GM12878 (cell line): Measurements from ENCODE around the gene SC5D. TPM values are rescaled to one million over a fixed set of nuclear protein-coding genes. Genes with fewer than 3 reads are reported as not detected.

ENCODE experiments used
- ATAC-seq: fragments of 200-7000 bp; cut with Tn5 transposase; 3 replicates; pipeline ENCODE4 v1.9.1; 2020; ENCODE audit warnings: mild to moderate bottlenecking, moderate library complexity
- BruUV-seq: library from RNA; stranded (reverse); fragments of 400-500 nt; replicated peaks from 2 replicates; lab custom pipeline; 2021; lab: Mats Ljungman, UMichigan
- CTCF ChIA-PET: fragments of 300-600 bp; sonication (Branson Sonifier 250); formaldehyde crosslinking; extraction: SDS; loops from one replicate; lab custom pipeline; 2021; ENCODE audit warnings: inconsistent platforms; lab: Yijun Ruan, JAX
- POLR2A ChIA-PET: fragments of 350-600 bp; formaldehyde crosslinking; extraction: SDS; loops from one replicate; lab custom pipeline; 2021; ENCODE audit warnings: inconsistent platforms; lab: Charles Lee
- RAD21 ChIA-PET: fragments of 300-600 bp; sonication (Branson Sonifier 250); formaldehyde crosslinking; loops from one replicate; lab custom pipeline; 2023; ENCODE audit warnings: antibody characterized with exemption; ENCODE audit not compliant: unreplicated experiment; lab: Charles Lee
- SMC1A ChIA-PET: fragments of 300-600 bp; sonication (Branson Sonifier 250); formaldehyde crosslinking; loops from one replicate; lab custom pipeline; 2023; ENCODE audit not compliant: unreplicated experiment, uncharacterized antibody; lab: Charles Lee
- DNase-seq: peaks from one replicate; pipeline ENCODE4 v3.0.0-alpha.2; 2011; ENCODE audit warnings: low read depth, low spot score
- FAIRE-seq: peaks from 3 replicates; lab custom pipeline; 2011; peaks lifted over from hg19 to GRCh38; lab: Jason Lieb, UNC
- H2AFZ ChIP-seq: 2 replicates; pipeline ENCODE4 v1.6.0; 2011; ENCODE audit warnings: low read depth, low read length, control low read depth; ENCODE audit not compliant: control insufficient read depth
- H3K27ac ChIP-seq: 2 replicates; pipeline ENCODE4 v1.5.1; 2011; ENCODE audit warnings: control low read depth; ENCODE audit not compliant: control insufficient read depth, insufficient read depth
- H3K27me3 ChIP-seq, 2 experiments: replicated peaks in 1 of 2; 2 replicates each; pipeline versions ENCODE4 v1.6.0 to v1.6.1; 2011; ENCODE audit warnings: low read length in 1 of 2; ENCODE audit not compliant: control insufficient read depth in 2 of 2, insufficient read depth in 2 of 2
- H3K36me3 ChIP-seq, 2 experiments: 2 replicates each; pipeline ENCODE4 v1.5.1; 2011; ENCODE audit warnings: low read length in 1 of 2; ENCODE audit not compliant: control insufficient read depth in 2 of 2, insufficient read depth in 2 of 2
- H3K4me1 ChIP-seq: 2 replicates; pipeline ENCODE4 v1.6.1; 2011; ENCODE audit warnings: mild to moderate bottlenecking, low read length, moderate library complexity, mixed read lengths; ENCODE audit not compliant: control insufficient read depth, insufficient read depth
- H3K4me2 ChIP-seq: 2 replicates; pipeline ENCODE4 v1.6.0; 2011; ENCODE audit warnings: control low read depth; ENCODE audit not compliant: control insufficient read depth, insufficient read depth
- H3K4me3 ChIP-seq: fragments of 200-600 bp; sonication (generic); 2 replicates; pipeline ENCODE4 v1.5.1; 2016
- H3K79me2 ChIP-seq: 2 replicates; pipeline ENCODE4 v1.6.0; 2011; ENCODE audit warnings: low read length; ENCODE audit not compliant: control insufficient read depth, insufficient read depth
- H3K9ac ChIP-seq: 2 replicates; pipeline ENCODE4 v1.8.0; 2011; ENCODE audit warnings: low read length, control low read depth, mixed read lengths; ENCODE audit not compliant: control insufficient read depth, insufficient read depth
- H3K9me3 ChIP-seq: replicated peaks from 3 replicates; pipeline ENCODE4 v1.5.1; 2011; ENCODE audit warnings: mild to moderate bottlenecking, low read length; ENCODE audit not compliant: control insufficient read depth, insufficient read depth
- H4K20me1 ChIP-seq: 2 replicates; pipeline ENCODE4 v1.6.0; 2011; ENCODE audit not compliant: control insufficient read depth, insufficient read depth
- CEBPZ ChIP-seq: fragments of 150-350 bp; IDR thresholded peaks from 2 replicates; pipeline ENCODE4 v1.6.1; 2016; ENCODE audit warnings: low read depth, low read length
- CHD4 ChIP-seq: fragments of 200-600 bp; sonication (generic); IDR thresholded peaks from 2 replicates; pipeline ENCODE4 v1.6.1; 2016; ENCODE audit warnings: mild to moderate bottlenecking
- JUNB ChIP-seq: IDR thresholded peaks from 2 replicates; pipeline ENCODE4 v1.6.1; 2016; ENCODE audit warnings: antibody characterized with exemption, mild to moderate bottlenecking
- MYC ChIP-seq: IDR thresholded peaks from 2 replicates; pipeline ENCODE4 v1.6.1; 2011; ENCODE audit warnings: mild to moderate bottlenecking, low read length, moderate library complexity, inconsistent platforms; ENCODE audit not compliant: insufficient read depth, insufficient replicate concordance, insufficient read length, severe bottlenecking
- NR2C1 ChIP-seq: fragments of 450-650 bp; IDR thresholded peaks from 2 replicates; pipeline ENCODE4 v1.6.1; 2017; ENCODE audit warnings: antibody characterized with exemption, mild to moderate bottlenecking, moderate library complexity
- PAX8 ChIP-seq: fragments of 450-650 bp; IDR thresholded peaks from 2 replicates; pipeline ENCODE4 v1.6.1; 2017; ENCODE audit warnings: mild to moderate bottlenecking, moderate library complexity
- TARDBP ChIP-seq: IDR thresholded peaks from 2 replicates; pipeline ENCODE4 v1.6.1; 2016; ENCODE audit warnings: borderline replicate concordance
- WGBS: methylation state at CpG from one replicate; pipeline ENCODE4 v1.1.6; 2016; ENCODE audit warnings: low lambda C conversion rate; ENCODE audit not compliant: insufficient replicate concordance, insufficient coverage; ENCODE audit errors: missing lambda C conversion rate; 5-methylcytosine and 5-hydroxymethylcytosine counted together
- in situ Hi-C: fragments of 300-500 bp; cut with MboI; formaldehyde crosslinking; loops from 9 replicates; pipeline ENCODE4 v1.14.3; 2018; ENCODE audit warnings: mixed read lengths
- intact Hi-C: fragments of 100-400 bp; cut with micrococcal nuclease; formaldehyde crosslinking; loops from one replicate; pipeline ENCODE4 v1.14.2; 2022; ENCODE audit not compliant: unreplicated experiment
- polyA plus RNA-seq, 11 experiments: library from polyadenylated mRNA; depleted of rRNA in 4 of 11; unstranded in 6 of 11; stranded (reverse) in 5 of 11; fragments of >200 nt; fragmentation: Nextera tagmentation in 4 of 11; fragmentation: Illumina TruSeq in 1 of 11; extraction: Ambion mirVana in 4 of 11; extraction: Trizol in 1 of 11; gene quantifications; 1 replicate in 1 of 11; 2 replicates in 10 of 11; pipeline versions ENCODE4 v1.2.1 to v1.2.3, GENCODE V29; 2011 to 2016; ENCODE audit warnings: inconsistent platforms in 2 of 11, missing spikeins in 2 of 11, low read depth in 1 of 11
- total RNA-seq, 4 experiments: library from RNA; depleted of rRNA in 3 of 4; stranded (reverse); fragments of >200 nt in 3 of 4; fragmentation: Illumina TruSeq in 1 of 4; extraction: Trizol in 1 of 4; gene quantifications; 2 replicates each; pipeline versions ENCODE4 v1.2.1 to v1.2.3, GENCODE V29; 2013 to 2021
- TF ChIP-seq, protein P1 (sequence below): fragments of 450-650 bp; IDR thresholded peaks from 2 replicates; pipeline ENCODE4 v1.6.1; 2018; ENCODE audit warnings: mild to moderate bottlenecking, low read depth, moderate library complexity; ENCODE audit not compliant: partially characterized antibody
- TF ChIP-seq, protein P2 (sequence below): fragments of 450-650 bp; IDR thresholded peaks from 2 replicates; pipeline ENCODE4 v1.6.1; 2017; ENCODE audit warnings: mild to moderate bottlenecking, moderate library complexity
- TF ChIP-seq, protein P3 (sequence below): fragments of 150-350 bp; IDR thresholded peaks from 2 replicates; pipeline ENCODE4 v1.6.1; 2014; ENCODE audit warnings: mild to moderate bottlenecking, low read depth, low read length

The SC5D gene
- total and polyA plus RNA-seq, 10 of the 15 experiments (the other 5 are each of a cell fraction or from before 2014, with no cell fraction given): 23.7 to 134 (median 30.8) TPM

DNA sequence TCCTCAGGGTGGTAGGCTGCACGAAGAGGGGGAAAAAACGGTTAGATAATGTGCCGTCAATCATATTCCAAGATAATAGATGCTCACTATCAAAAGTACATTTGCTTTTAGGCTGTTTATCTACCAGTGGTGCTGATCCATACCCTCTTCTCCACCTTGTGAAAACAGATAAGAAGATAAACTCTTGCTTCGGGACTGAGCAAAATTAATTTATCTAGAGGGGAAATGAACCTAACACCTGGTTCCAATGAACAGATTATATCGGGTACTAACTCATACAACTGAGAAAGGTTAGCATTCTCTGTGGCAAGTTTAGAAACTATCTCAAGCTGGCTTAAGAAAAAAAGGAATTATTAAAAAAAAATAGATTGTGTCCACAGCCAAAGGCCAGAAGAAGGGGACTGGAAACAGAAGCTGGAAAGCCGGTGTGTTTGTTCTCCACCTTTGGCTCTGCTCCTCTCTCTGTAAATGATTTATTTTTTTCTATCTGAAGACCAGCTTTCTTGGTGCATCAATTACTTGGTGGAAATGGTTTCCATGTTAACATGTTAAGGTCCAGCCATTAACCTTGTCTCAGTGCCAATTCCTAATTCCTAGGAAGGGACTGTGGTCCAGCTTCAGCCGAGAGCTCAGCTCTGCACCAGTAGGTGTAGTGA is 55.8 kb downstream of the SC5D start:
- ATAC-seq: peak; percentile 61
- RAD21 ChIA-PET: interaction anchor here (0.9 to 1.8 kb wide), 2 partner anchors 12 to 79 kb away, joined by 3 to 4 read pairs; no protein-coding TSS in a partner anchor
- H3K4me1 ChIP-seq: peaks cover 3% of the 10 kb centered on the region
- BruUV-seq: no TSS peak
- SMC1A ChIA-PET: interaction anchor here (1.2 to 17.0 kb wide), 4 partner anchors 10 to 93 kb away, joined by 4 to 338 read pairs (median 7); no protein-coding TSS in a partner anchor
- H2AFZ ChIP-seq: no peak overlapping the region
- no peaks in the 10 kb centered on the region for H3K9me3 ChIP-seq
- no peaks in the 10 kb centered on the region for H4K20me1 ChIP-seq
- TF ChIP-seq MYC (no peak), JUNB (no peak), PAX8 (no peak), CEBPZ (no peak), CHD4 (no peak), NR2C1 (no peak), TARDBP (no peak)
- TF ChIP-seq, protein P1, sequence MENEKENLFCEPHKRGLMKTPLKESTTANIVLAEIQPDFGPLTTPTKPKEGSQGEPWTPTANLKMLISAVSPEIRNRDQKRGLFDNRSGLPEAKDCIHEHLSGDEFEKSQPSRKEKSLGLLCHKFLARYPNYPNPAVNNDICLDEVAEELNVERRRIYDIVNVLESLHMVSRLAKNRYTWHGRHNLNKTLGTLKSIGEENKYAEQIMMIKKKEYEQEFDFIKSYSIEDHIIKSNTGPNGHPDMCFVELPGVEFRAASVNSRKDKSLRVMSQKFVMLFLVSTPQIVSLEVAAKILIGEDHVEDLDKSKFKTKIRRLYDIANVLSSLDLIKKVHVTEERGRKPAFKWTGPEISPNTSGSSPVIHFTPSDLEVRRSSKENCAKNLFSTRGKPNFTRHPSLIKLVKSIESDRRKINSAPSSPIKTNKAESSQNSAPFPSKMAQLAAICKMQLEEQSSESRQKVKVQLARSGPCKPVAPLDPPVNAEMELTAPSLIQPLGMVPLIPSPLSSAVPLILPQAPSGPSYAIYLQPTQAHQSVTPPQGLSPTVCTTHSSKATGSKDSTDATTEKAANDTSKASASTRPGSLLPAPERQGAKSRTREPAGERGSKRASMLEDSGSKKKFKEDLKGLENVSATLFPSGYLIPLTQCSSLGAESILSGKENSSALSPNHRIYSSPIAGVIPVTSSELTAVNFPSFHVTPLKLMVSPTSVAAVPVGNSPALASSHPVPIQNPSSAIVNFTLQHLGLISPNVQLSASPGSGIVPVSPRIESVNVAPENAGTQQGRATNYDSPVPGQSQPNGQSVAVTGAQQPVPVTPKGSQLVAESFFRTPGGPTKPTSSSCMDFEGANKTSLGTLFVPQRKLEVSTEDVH: no peak
- TF ChIP-seq, protein P2, sequence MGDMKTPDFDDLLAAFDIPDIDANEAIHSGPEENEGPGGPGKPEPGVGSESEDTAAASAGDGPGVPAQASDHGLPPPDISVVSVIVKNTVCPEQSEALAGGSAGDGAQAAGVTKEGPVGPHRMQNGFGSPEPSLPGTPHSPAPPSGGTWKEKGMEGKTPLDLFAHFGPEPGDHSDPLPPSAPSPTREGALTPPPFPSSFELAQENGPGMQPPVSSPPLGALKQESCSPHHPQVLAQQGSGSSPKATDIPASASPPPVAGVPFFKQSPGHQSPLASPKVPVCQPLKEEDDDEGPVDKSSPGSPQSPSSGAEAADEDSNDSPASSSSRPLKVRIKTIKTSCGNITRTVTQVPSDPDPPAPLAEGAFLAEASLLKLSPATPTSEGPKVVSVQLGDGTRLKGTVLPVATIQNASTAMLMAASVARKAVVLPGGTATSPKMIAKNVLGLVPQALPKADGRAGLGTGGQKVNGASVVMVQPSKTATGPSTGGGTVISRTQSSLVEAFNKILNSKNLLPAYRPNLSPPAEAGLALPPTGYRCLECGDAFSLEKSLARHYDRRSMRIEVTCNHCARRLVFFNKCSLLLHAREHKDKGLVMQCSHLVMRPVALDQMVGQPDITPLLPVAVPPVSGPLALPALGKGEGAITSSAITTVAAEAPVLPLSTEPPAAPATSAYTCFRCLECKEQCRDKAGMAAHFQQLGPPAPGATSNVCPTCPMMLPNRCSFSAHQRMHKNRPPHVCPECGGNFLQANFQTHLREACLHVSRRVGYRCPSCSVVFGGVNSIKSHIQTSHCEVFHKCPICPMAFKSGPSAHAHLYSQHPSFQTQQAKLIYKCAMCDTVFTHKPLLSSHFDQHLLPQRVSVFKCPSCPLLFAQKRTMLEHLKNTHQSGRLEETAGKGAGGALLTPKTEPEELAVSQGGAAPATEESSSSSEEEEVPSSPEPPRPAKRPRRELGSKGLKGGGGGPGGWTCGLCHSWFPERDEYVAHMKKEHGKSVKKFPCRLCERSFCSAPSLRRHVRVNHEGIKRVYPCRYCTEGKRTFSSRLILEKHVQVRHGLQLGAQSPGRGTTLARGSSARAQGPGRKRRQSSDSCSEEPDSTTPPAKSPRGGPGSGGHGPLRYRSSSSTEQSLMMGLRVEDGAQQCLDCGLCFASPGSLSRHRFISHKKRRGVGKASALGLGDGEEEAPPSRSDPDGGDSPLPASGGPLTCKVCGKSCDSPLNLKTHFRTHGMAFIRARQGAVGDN: no peak
- TF ChIP-seq, protein P3, sequence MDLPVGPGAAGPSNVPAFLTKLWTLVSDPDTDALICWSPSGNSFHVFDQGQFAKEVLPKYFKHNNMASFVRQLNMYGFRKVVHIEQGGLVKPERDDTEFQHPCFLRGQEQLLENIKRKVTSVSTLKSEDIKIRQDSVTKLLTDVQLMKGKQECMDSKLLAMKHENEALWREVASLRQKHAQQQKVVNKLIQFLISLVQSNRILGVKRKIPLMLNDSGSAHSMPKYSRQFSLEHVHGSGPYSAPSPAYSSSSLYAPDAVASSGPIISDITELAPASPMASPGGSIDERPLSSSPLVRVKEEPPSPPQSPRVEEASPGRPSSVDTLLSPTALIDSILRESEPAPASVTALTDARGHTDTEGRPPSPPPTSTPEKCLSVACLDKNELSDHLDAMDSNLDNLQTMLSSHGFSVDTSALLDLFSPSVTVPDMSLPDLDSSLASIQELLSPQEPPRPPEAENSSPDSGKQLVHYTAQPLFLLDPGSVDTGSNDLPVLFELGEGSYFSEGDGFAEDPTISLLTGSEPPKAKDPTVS: no peak
- WGBS: 62% methylated on average over 7 of the region's 7 CpGs
- intact Hi-C loops (no loop called here), in situ Hi-C loops (no loop called here)
- no peak overlapping the region for H3K27ac ChIP-seq
- no peaks in the 10 kb centered on the region; a peak in 1 of 4 replicates for H3K27me3 ChIP-seq
- H3K4me2 ChIP-seq: no peak overlapping the region
- POLR2A ChIA-PET: interaction anchor here (0.7 kb wide), 1 partner anchor 10 kb away, joined by 3 read pairs; no protein-coding TSS in a partner anchor
- no peak overlapping the region for H3K9ac ChIP-seq
- no peaks in the 10 kb centered on the region for H3K79me2 ChIP-seq
- CTCF ChIA-PET: interaction anchor here (0.6 to 1.6 kb wide), 3 partner anchors 10 to 1683 kb away, joined by 3 to 5 read pairs (median 4); no protein-coding TSS in a partner anchor
- no peak for DNase-seq
- FAIRE-seq: no peak
- no peaks in the 10 kb centered on the region for H3K36me3 ChIP-seq
- no peak overlapping the region for H3K4me3 ChIP-seq
